Measurements from ENCODE around the gene CNOT6.

DNA sequence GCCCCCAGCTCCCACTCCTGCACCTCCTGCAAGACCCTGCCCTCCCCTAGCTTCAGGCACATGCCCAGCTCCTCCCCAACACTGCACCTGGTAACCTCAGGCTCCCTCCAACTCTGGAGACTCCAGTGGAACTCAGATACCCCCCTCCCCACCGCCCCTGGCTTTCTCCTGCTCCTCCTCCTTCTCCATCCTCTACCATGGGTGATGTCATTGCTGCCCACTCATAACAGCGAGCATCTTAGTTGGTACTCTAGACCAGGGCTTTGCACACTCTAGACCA, 24.7 kb upstream of the CNOT6 start:
- TF ChIP-seq, protein P1, sequence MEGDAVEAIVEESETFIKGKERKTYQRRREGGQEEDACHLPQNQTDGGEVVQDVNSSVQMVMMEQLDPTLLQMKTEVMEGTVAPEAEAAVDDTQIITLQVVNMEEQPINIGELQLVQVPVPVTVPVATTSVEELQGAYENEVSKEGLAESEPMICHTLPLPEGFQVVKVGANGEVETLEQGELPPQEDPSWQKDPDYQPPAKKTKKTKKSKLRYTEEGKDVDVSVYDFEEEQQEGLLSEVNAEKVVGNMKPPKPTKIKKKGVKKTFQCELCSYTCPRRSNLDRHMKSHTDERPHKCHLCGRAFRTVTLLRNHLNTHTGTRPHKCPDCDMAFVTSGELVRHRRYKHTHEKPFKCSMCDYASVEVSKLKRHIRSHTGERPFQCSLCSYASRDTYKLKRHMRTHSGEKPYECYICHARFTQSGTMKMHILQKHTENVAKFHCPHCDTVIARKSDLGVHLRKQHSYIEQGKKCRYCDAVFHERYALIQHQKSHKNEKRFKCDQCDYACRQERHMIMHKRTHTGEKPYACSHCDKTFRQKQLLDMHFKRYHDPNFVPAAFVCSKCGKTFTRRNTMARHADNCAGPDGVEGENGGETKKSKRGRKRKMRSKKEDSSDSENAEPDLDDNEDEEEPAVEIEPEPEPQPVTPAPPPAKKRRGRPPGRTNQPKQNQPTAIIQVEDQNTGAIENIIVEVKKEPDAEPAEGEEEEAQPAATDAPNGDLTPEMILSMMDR (conservative IDR thresholded peaks at IDR 0.05 in 1 of 2, IDR thresholded peaks at IDR 0.05 in 1 of 2; ENCODE audit: low read depth in 1 of 2, low read length in 2 of 2): no peak
- TF ChIP-seq EZH2 (IDR thresholded peaks at IDR 0.05; ENCODE audit: low read length, missing control alignments): no peak

All from fibroblast of lung (primary cell).